ENCODE measurements around the gene SBK1.
"Not testable (repeated sequence)": the region's sequence is repeated elsewhere in the genome, so short reads cannot be mapped to it uniquely, and the experiment has no call there.

SBK1 gene

GRCh38 chr16:28291651-28292626 is at the start of gene SBK1:
SBK1 (plus strand) TSS chr16:28292525; CDS start chr16:28317392, 24,867 bp downstream.
- no peak for DNase-seq

- DNase-seq, result not testable (repeated sequence)
Measured at GRCh38 chr16:28249483-28249882, 42.8 kb upstream of the SBK1 start.

- DNase-seq, result no peak
Measured at GRCh38 chr16:28250999-28251398, 41.3 kb upstream of the SBK1 start.

GRCh38 chr16:28254158-28254557 is 38.2 kb upstream of the SBK1 start:
- no peak for DNase-seq

- no peak for DNase-seq
Measured at GRCh38 chr16:28255838-28256237, 36.5 kb upstream of the SBK1 start.

DNA sequence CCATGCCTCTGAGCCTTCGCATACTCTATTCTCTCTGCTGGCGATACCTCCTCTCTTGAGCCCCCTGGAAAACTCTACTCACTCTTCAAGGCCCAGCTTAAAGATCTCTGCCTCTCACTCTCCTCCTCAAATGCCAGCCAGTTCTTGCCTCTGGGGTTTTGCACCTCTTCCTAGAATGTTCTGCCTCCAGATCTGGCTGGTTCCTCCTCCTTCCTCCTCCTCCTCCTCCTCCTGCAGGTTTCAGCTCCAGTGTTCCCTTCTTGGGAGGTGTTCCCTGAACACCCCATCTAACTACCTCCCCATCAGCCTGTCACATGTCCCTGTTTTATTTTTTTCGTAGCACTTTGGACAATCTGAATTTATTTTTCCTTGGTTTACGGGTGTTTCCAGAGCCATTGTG is 35.1 kb upstream of the SBK1 start:
- no peak for DNase-seq

DNA sequence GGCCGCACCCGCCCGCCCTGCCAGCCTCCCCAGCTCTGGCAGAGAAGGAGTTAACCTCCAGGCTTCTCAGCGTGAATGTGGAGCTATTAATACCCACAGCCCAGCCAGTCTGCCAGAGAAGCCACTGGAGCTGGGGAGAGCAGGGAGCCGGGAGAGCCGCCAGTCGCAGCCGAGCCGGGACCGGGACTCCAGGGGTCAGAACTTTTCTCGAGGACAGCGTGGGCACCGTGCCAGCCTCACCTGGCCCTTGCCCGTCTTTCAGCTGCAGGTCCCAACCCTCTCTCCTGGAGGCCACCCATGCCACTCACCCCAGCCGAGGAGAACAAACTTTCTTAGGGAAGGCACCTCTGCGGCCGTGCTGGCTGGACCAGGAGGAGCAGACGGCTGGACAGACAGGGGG is 33.8 kb upstream of the SBK1 start:
- no peak for DNase-seq

GRCh38 chr16:28259091-28259780 is 33.1 kb upstream of the SBK1 start:
- DNase-seq, result no peak

GRCh38 chr16:28259781-28260150 is 32.6 kb upstream of the SBK1 start:
- no peak for DNase-seq

GRCh38 chr16:28260193-28260592 is 32.1 kb upstream of the SBK1 start:
- DNase-seq, result no peak

- no peak for DNase-seq
Measured at GRCh38 chr16:28261942-28262341, 30.4 kb upstream of the SBK1 start.

GRCh38 chr16:28263305-28263704 is 29.0 kb upstream of the SBK1 start:
- no peak for DNase-seq

- no peak for DNase-seq
Measured at GRCh38 chr16:28264656-28265055, 27.7 kb upstream of the SBK1 start.

DNA sequence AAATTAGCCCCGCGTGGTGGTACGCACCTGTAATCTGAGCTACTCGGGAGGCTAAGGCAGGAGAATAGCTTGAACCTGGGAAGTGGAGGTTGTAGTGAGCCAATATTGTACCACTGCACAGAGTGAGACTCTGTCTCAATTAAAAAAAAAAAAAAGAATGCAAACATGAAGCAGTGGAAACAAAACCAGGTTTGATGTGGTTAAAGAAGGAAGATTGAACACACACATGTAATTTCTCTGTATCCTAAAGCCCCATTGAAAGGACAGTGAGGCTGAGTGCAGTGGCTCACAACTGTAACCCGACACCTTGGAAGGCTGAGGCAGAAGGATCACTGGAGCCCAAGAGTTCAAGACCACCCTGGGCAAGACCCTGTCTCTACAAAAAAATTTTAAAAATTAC is 26.5 kb upstream of the SBK1 start:
- no peak for DNase-seq

DNA sequence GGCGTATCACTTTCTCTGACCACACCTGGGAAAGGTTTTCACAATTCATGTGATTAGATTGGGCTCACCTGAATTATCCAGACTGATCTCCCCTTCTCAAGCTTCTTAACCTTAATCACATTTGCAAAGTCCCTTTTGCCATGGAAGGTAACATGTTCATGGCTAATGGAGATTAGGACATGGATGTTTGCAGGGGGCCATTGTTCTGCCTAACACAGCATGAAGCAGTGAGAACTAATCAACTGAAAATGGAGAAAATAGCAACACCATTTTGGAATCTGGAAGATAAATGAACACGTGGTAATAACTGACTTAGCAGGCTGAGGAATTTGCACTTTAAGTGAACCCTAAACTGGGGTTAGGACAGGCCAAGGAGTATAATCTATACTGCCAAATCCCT is 25.0 kb upstream of the SBK1 start:
- no peak for DNase-seq

- DNase-seq, result no peak
Measured at GRCh38 chr16:28273511-28273910, 18.8 kb upstream of the SBK1 start.

DNA sequence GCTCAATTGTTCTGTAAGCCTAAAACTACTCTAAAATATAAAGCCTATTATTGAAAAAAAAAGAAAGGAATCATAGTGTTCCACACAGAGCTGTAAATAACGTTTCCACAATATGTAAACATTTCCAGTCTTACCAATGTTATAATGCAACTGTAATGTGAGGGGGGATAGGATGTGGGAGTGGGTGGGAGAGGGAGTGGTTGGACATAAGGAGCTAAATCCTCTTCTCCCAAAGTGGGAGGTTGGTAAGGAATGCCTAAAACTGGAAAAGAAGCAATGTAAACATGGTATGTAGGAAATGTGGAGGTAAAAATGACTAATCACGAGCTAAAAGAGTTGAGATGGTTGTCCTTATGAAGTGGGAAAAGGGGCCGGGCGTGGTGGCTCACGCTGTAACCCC is 17.6 kb upstream of the SBK1 start:
- DNase-seq, result no peak

DNA sequence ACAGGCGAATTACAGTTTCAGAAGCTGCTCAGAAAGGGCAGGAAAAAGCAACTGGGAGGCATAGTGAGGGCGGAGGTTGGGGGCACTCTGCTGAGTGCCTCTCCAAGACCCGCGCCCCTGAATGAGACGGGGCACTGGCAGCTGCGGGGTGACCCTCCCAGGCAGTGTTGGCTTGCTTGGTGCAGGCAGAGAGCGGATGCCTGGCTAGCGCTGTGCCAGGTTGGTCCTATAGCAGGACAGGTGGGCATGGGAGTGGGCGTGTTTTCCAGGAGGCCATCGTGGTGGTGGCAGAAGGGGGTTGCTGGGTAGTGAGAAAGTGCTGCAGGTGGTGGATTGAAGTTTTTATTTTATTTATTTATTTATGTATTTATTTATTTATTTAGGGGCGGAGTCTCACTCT is 16.0 kb upstream of the SBK1 start:
- DNase-seq, result no peak

DNA sequence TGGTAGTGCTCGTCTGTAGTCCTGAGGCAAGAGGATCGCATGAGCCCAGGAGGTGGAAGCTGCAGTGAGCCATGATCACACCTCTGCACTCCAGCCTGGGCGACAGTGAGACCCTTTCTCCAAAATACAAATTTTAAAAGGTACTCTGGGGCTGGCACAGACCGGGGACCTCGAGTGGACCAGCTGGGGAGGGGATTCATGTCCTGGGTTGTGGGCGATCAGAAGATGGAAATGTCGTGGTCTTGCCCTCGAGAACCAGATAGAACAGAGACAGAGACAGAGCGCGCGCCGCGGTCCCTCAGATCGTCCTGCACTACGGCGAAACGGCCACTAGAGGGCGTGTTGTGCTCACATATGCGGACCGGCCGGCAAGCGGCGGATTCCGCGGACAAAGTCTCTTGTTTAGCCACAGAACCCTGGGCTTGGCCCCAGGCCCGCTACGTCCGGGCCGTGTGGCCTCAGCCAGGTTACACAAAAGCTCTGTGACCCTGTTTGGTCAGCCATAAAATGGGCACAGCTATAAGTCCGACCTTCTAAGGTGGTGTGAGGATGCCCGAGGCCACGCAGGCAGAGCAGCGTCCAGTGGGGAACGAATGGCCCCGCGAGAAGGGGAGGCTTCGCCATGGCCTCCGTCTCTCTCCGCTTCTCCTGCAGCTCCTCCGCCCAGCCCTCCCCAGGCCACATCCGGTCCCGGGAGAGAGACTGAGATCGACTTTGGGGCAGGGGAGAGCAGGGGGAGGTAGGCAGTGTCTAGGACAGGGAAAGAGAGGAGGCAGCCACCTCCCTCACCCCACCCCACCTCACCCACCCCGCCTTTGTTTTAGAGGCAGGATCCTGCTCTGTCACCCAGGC is 14.6 kb upstream of the SBK1 start:
- no peak for DNase-seq

DNA sequence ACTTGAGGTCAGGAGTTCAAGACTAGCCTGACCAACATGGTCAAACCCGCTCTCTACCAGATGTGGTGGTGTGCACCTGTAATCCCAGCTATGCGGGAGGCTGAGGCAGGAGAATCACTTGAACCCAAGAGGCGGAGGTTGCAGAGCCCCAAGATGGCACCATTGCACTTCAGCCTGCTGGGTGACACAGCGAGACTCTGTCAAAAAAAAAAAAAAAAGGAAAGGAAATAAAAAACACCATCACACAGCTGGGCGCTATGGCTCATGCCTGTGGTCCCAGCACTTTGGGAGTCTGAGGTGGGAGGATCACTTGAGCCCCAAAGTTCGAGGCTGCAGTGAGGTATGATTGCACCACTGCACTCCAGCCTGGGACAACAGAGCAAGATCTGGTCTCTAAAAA is 13.3 kb upstream of the SBK1 start:
- no peak for DNase-seq

DNA sequence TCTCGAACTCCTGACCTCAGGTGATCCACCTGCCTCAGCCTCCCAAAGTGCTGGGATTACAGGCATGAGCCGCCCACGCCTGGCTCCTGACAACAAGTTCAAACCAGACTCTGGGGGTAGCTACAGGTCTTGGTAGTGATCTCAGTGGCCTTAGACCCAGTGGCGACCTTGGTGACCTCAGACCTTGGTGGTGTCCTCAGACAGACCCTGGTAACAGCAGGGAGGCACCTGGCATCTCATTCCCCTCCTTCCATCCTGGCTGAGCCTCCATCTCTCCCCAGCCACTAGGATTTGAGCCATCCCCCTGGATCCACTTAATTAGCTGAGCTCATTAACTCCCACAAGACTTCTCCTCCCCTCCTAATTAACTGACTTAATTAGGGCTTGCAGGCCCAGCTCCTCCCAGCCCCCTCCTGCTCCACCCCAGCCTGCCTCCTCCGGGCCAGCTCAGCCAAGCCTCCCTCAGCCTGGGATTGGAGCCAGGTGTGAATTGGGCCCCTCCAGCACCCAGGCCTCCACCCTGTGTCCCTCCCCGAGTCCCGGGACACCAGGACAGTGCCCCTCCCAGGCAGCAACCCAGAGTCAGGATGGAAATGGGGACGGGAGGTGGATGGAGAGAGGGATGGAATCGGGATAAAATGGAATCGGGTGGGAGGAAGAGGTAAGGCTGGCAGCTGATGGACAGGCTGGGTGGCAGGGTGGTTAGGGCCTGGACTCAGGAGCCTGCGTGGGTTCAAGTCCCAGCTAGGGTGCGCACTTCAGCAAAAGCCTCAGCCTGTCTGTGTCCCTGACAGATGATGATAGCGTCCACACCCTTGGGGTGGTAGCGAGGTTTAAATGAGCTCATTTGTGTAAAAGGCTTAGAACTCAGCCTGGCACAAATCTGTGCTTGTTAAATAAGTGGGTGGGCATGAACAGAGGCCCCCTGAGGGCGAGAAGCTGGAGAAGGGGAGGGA is 11.2 kb upstream of the SBK1 start:
- DNase-seq, result no peak

- DNase-seq, result no peak
Measured at GRCh38 chr16:28282045-28282444, 10.3 kb upstream of the SBK1 start.
